ENCODE data around the gene CENPV. TPM values are rescaled to one million over a fixed set of nuclear protein-coding genes. Genes with fewer than 3 reads are reported as not detected.
A peak's percentile ranks its signal among the peaks of the same experiment; 100 is the strongest.

Gene CENPV
- total and polyA plus RNA-seq, 10 donors: 5.1 to 24.5 (median 10.8) TPM

DNA sequence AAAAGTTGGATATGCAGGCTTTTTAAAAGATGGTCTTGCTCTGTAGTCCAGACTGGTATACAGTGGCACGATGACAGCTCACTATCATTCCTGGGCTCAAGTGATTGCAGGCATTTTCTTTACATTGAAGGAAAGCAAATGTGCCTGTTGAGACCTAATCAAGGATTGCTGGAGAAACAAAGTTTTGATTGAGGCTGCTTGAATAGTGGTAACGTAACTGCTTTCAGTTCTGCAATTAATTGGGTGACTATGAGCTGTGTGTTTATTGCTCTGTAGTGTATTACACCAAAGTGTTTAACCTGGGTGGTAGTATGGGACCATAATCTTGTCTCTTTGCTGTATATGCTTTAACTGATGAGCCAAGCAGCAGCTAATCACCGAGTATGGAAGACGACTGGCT is 29.9 kb upstream of the CENPV start:
- WGBS, 5 donors: 55 to 72% (median 63%) methylated on average over 4 of the region's 4 CpGs
- Histone ChIP-seq H3K27me3 (replicated peaks in 1 of 7) (no peaks in the 10 kb centered on the region), H3K36me3 (peaks cover 0 to 28% (median 15%) of the 10 kb centered on the region in 6 donors), H3K9me3 (no peaks in the 10 kb centered on the region), H3K4me3 (peak overlapping the region in 5 of 8 donors; percentile 4 to 79 (median 62)), H3K27ac (peak overlapping the region in 4 of 8 donors; percentile 4 to 89 (median 18)), H3K4me1 (peaks cover 19 to 78% (median 57%) of the 10 kb centered on the region in 6 donors)
- DNase-seq: no peak
- TF ChIP-seq CTCF (IDR thresholded peaks at IDR 0.05 in 8 of 11, conservative IDR thresholded peaks at IDR 0.05 in 3 of 11): no peak
- TF ChIP-seq POLR2A (IDR thresholded peaks at IDR 0.05): no peak
- no peak for TF ChIP-seq POLR2AphosphoS5 (IDR thresholded peaks at IDR 0.05)
- intact Hi-C loops (cut with DNase I; ENCODE audit: low total_unique reads): no loop called here

- no peaks in the 10 kb centered on the region for H3K27me3 ChIP-seq (replicated peaks in 1 of 7)
- WGBS, 5 donors: 0 to 2% (median 1%) methylated on average over 14 of the region's 14 CpGs
- intact Hi-C loops (cut with DNase I; ENCODE audit: low total_unique reads): no loop called here
- H3K27ac ChIP-seq: peak overlapping the region; percentile 89 to 99 (median 95)
- H3K4me1 ChIP-seq: peaks cover 19 to 66% (median 47%) of the 10 kb centered on the region in 6 donors
- peak overlapping the region; percentile 48 to 79 (median 63) for H3K4me3 ChIP-seq
- peaks cover 0 to 28% (median 15%) of the 10 kb centered on the region in 6 donors for H3K36me3 ChIP-seq
- TF ChIP-seq CTCF (IDR thresholded peaks at IDR 0.05 in 8 of 11, conservative IDR thresholded peaks at IDR 0.05 in 3 of 11): no peak
- no peaks in the 10 kb centered on the region for H3K9me3 ChIP-seq
- DNase-seq: no peak
These were observed 28.2 kb upstream of the CENPV start for GRCh38 chr17:16381496-16381820.

GRCh38 chr17:16380640-16381495 is 27.6 kb upstream of the CENPV start, which contains the start of gene UBB:
Gene UBB (plus strand): TSS chr17:16381091. CDS start chr17:16381908, 817 bp downstream.
- TF ChIP-seq POLR2AphosphoS5 (IDR thresholded peaks at IDR 0.05): peak; percentile 90 to 100 (median 99)
- peak; percentile 98 to 99 (median 99) for TF ChIP-seq POLR2A (IDR thresholded peaks at IDR 0.05)
- TF ChIP-seq CTCF (IDR thresholded peaks at IDR 0.05 in 8 of 11, conservative IDR thresholded peaks at IDR 0.05 in 3 of 11): peak in 3 of 11 experiments; percentile 24 to 31 (median 28)
- 0 to 1% (median 0%) methylated on average over 57 to 67 of the region's 67 CpGs for WGBS, 5 donors
- intact Hi-C loops (cut with DNase I; ENCODE audit: low total_unique reads): no loop called here

DNA sequence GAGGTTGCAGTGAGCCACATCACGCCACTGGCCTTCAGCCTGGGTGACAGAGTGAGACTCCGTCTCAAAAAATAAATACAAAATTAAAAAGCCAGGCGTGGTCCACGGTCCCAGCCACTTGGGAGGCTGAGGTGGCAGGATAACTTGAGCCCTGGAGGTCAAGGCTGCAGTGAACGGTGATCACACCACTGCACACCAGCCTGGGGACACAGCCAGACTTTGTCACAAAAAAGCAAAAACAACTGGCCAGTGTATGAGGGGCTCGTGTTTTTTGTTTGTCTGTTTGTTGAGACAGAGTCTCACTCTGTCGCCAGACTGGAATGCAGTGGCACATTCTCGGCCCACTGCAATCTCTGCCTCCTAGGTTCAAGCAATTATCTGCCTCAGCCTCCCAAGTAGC is 26.4 kb upstream of the CENPV start:
- intact Hi-C loops (cut with DNase I; ENCODE audit: low total_unique reads): no loop called here
- TF ChIP-seq POLR2AphosphoS5 (IDR thresholded peaks at IDR 0.05) (no peak), POLR2A (IDR thresholded peaks at IDR 0.05) (no peak), CTCF (IDR thresholded peaks at IDR 0.05 in 8 of 11, conservative IDR thresholded peaks at IDR 0.05 in 3 of 11) (no peak)

More at GRCh38 chr17:16380640-16381495, 27.6 kb upstream of the CENPV start, which contains the start of gene UBB:
- DNase-seq: peak; percentile 98
- H3K9me3 ChIP-seq: no peaks in the 10 kb centered on the region
- H3K36me3 ChIP-seq: peaks cover 0 to 28% (median 15%) of the 10 kb centered on the region in 6 donors
- peaks cover 19 to 60% (median 41%) of the 10 kb centered on the region in 6 donors for H3K4me1 ChIP-seq
- peak within 1 kb of the TSS; percentile 89 to 99 (median 95) for H3K27ac ChIP-seq
- H3K27me3 ChIP-seq (replicated peaks in 1 of 7): no peaks in the 10 kb centered on the region
- peak within 1 kb of the TSS; percentile 48 to 79 (median 63) for H3K4me3 ChIP-seq

More for the DNA sequence above, 26.4 kb upstream of the CENPV start:
- Histone ChIP-seq H3K4me1 (peaks cover 19 to 48% (median 37%) of the 10 kb centered on the region in 6 donors), H3K9me3 (no peaks in the 10 kb centered on the region), H3K36me3 (peaks cover 0 to 28% (median 15%) of the 10 kb centered on the region in 6 donors), H3K4me3 (no peak overlapping the region), H3K27me3 (replicated peaks in 1 of 7) (no peaks in the 10 kb centered on the region), H3K27ac (peak overlapping the region in 6 of 8 donors; percentile 89 to 97 (median 95))
- WGBS, 5 donors: 69 to 88% (median 82%) methylated on average over 8 of the region's 8 CpGs
- DNase-seq: peak; percentile 61
